ENCODE data around the gene ANKRD23.

- TF ChIP-seq CTCF (conservative IDR thresholded peaks at IDR 0.05): no peak
- TF ChIP-seq ZFX (IDR thresholded peaks at IDR 0.05): no peak
Measured at GRCh38 chr2:96891591-96892333, 47.9 kb upstream of the ANKRD23 start.
